NK-92 (cell line): ENCODE results near the gene ZNF438.
"Not testable (repeated sequence)": the region's sequence is repeated elsewhere in the genome, so short reads cannot be mapped to it uniquely, and the experiment has no call there.

Experiments
- DNase-seq: peaks from one replicate; lab custom pipeline; 2025; ENCODE audit not compliant: unreplicated experiment; lab: John Stamatoyannopoulos, UW

ZNF438 gene

GRCh38 chr10:30988831-30989435 is 42.7 kb downstream of the ZNF438 start:
- no peak for DNase-seq

GRCh38 chr10:30987463-30987862 is 44.2 kb downstream of the ZNF438 start:
- no peak for DNase-seq

GRCh38 chr10:30986053-30986555 is 45.6 kb downstream of the ZNF438 start:
- no peak for DNase-seq

GRCh38 chr10:30985512-30985911 is 46.2 kb downstream of the ZNF438 start:
- no peak for DNase-seq

GRCh38 chr10:30984563-30985328 is 46.9 kb downstream of the ZNF438 start:
- no peak for DNase-seq

- not testable (repeated sequence) for DNase-seq
These were observed 48.5 kb downstream of the ZNF438 start for GRCh38 chr10:30983209-30983608.

GRCh38 chr10:30980951-30981616 is 50.6 kb downstream of the ZNF438 start:
- DNase-seq = no peak

- no peak for DNase-seq
These were observed 51.7 kb downstream of the ZNF438 start for GRCh38 chr10:30979956-30980355.

- no peak for DNase-seq
These were observed 52.8 kb downstream of the ZNF438 start for GRCh38 chr10:30978843-30979242.

- no peak for DNase-seq
These were observed 54.3 kb downstream of the ZNF438 start for GRCh38 chr10:30977385-30977784.

GRCh38 chr10:30974773-30975415 is 56.8 kb downstream of the ZNF438 start:
- no peak for DNase-seq

GRCh38 chr10:30974355-30974754 is 57.3 kb downstream of the ZNF438 start:
- no peak for DNase-seq

- no peak for DNase-seq
These were observed 57.9 kb downstream of the ZNF438 start for GRCh38 chr10:30973737-30974136.

- DNase-seq = no peak
These were observed 60.8 kb downstream of the ZNF438 start for GRCh38 chr10:30970760-30971460.

GRCh38 chr10:30968711-30969110 is 63.0 kb downstream of the ZNF438 start:
- DNase-seq = no peak

- no peak for DNase-seq
These were observed 63.8 kb downstream of the ZNF438 start for GRCh38 chr10:30967650-30968410.

- DNase-seq = no peak
These were observed 67.4 kb downstream of the ZNF438 start for GRCh38 chr10:30963992-30964930.

GRCh38 chr10:30962522-30962921 is 69.1 kb downstream of the ZNF438 start:
- no peak for DNase-seq

- DNase-seq = no peak
These were observed 71.8 kb downstream of the ZNF438 start for GRCh38 chr10:30959836-30960210.
